Prostate gland (tissue), 2 donors: ENCODE results near the gene IQGAP3. TPM values are rescaled to one million over a fixed set of nuclear protein-coding genes. Genes with fewer than 3 reads are reported as not detected.

ENCODE experiments used
- DNase-seq: peaks from one replicate; pipeline ENCODE4 v3.0.0-alpha.2; 2019; ENCODE audit warnings: low spot score
- H3K27ac ChIP-seq, 2 donors: fragments of 200-600 bp; sonication (generic); 2 replicates each; pipeline ENCODE4 v1.5.1; 2017 to 2019
- H3K27me3 ChIP-seq: fragments of 200-600 bp; sonication (generic); replicated peaks from 2 replicates; pipeline ENCODE4 v1.5.1; 2019; ENCODE audit not compliant: insufficient read depth
- H3K36me3 ChIP-seq, 2 donors: fragments of 200-600 bp; sonication (generic); 1 replicate in 1 of 2; 2 replicates in 1 of 2; pipeline versions ENCODE4 v1.5.1 to v1.8.1; 2017 to 2019
- H3K4me1 ChIP-seq: fragments of 200-600 bp; sonication (generic); replicated peaks from 2 replicates; pipeline ENCODE4 v1.5.1; 2019
- H3K4me3 ChIP-seq, 2 donors: fragments of 200-600 bp; sonication (generic); 2 replicates each; pipeline ENCODE4 v1.5.1; 2017 to 2019
- H3K9me3 ChIP-seq: fragments of 200-600 bp; sonication (generic); 2 replicates; pipeline ENCODE4 v1.5.1; 2017
- POLR2A ChIP-seq: fragments of 450-650 bp; IDR thresholded peaks from one replicate; pipeline ENCODE4 v1.6.1; 2016; ENCODE audit warnings: antibody characterized with exemption, mild to moderate bottlenecking
- POLR2AphosphoS5 ChIP-seq: sonication (generic); formaldehyde crosslinking; IDR thresholded peaks from one replicate; pipeline ENCODE4 v1.6.1; 2017; ENCODE audit warnings: antibody characterized with exemption
- WGBS: methylation state at CpG from one replicate; pipeline ENCODE4 v1.1.5; 2018; 5-methylcytosine and 5-hydroxymethylcytosine counted together
- intact Hi-C: fragments of 100-400 bp; cut with DNase I; formaldehyde crosslinking; loops from one replicate; pipeline ENCODE4 v1.14.2; 2022
- total RNA-seq, 2 donors: library from RNA; depleted of rRNA; stranded (reverse); fragments of >200 nt; gene quantifications; one replicate each; pipeline ENCODE4 v1.1.0, GENCODE V29; 2016
- TF ChIP-seq, protein P1 (sequence below), 4 experiments: fragments of 200-600 bp in 2 of 4; fragments of 450-650 bp in 2 of 4; sonication (generic) in 2 of 4; IDR thresholded peaks; 1 replicate in 3 of 4; 2 replicates in 1 of 4; pipeline ENCODE4 v1.5.1; 2016 to 2019; ENCODE audit warnings: antibody characterized with exemption in 4 of 4, mild to moderate bottlenecking in 2 of 4, moderate library complexity in 2 of 4

The IQGAP3 gene
- total RNA-seq, 2 donors from 2014 or later: 1.5 to 3.0 TPM

DNA sequence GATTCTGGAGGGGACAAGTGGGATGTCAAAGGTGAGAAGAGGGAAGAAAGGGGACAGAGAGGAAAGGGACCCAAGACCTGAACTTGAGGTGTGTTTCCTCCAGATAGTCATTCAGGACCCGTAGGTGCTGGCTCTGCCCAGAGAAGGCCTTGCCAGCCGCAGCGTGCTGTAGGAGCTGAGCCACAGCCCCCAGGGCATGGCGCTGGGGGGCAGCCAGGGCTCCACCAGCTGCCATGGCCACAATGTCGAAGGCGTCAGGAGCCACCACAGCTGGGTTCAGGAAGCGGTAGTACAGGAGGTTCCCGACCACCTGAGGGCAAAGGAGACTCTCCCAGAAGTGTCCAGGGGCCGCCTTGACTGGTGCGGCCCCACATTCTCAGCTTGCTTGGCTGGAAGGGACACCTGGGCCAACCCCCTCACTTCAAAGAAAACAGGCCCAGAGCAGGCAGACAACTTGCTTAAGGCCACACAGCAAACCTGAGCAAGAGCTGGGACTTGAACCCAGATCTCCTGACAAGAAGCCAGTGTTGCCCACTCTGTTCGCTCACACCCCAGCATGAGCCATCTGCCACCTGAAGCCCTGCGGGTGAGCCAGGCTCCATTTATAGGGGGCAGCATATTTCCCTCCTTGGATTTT lies 37.8 kb downstream of the IQGAP3 start:
- Histone ChIP-seq H3K4me3 (no peak overlapping the region), H3K27ac (no peak overlapping the region), H3K9me3 (no peaks in the 10 kb centered on the region), H3K27me3 (no peaks in the 10 kb centered on the region), H3K4me1 (no peaks in the 10 kb centered on the region), H3K36me3 (no peaks in the 10 kb centered on the region)
- TF ChIP-seq POLR2AphosphoS5: no peak
- WGBS: 91% methylated on average over 12 of the region's 12 CpGs
- no peak for DNase-seq
- intact Hi-C loops: no loop called here

DNA sequence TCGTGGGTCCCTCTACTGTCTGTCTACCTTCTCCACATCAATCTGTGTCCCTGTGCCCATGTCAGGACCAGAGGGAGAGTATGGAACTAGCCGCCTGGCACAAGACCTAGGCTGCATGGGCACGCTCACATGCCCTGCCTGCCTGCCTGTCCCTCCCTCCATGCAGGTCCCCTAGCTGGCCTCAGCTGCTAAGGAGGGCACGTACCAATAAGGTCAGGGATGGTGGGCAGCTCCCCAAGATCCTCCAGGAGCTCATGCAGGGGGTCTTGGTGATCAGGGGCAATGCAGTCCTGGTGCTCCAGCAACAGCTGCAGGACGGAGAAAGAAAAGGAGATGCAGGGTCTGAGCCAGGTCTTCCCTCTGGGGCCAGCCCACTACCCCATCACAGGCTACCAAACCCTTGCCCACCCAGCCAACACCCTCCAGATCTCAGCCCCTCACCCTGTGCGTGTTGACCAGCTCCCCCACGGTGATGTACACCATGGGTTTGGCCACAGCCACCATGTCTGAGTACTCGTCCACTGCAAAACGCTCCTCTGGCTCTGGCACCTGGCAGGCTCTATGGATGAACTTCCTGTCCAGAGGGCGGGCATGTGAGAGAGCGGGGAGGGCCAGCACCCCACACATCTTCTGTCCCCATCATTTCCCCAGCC lies 38.7 kb downstream of the IQGAP3 start:
- WGBS: 93% methylated on average over 11 of the region's 11 CpGs
- DNase-seq: no peak
- H3K4me1 ChIP-seq: no peaks in the 10 kb centered on the region
- no peak overlapping the region for H3K4me3 ChIP-seq
- no peaks in the 10 kb centered on the region for H3K27me3 ChIP-seq
- intact Hi-C loops: no loop called here
- H3K9me3 ChIP-seq: no peaks in the 10 kb centered on the region
- H3K36me3 ChIP-seq: no peaks in the 10 kb centered on the region
- TF ChIP-seq POLR2AphosphoS5: no peak
- TF ChIP-seq, protein P1, sequence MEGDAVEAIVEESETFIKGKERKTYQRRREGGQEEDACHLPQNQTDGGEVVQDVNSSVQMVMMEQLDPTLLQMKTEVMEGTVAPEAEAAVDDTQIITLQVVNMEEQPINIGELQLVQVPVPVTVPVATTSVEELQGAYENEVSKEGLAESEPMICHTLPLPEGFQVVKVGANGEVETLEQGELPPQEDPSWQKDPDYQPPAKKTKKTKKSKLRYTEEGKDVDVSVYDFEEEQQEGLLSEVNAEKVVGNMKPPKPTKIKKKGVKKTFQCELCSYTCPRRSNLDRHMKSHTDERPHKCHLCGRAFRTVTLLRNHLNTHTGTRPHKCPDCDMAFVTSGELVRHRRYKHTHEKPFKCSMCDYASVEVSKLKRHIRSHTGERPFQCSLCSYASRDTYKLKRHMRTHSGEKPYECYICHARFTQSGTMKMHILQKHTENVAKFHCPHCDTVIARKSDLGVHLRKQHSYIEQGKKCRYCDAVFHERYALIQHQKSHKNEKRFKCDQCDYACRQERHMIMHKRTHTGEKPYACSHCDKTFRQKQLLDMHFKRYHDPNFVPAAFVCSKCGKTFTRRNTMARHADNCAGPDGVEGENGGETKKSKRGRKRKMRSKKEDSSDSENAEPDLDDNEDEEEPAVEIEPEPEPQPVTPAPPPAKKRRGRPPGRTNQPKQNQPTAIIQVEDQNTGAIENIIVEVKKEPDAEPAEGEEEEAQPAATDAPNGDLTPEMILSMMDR (IDR thresholded peaks at IDR 0.05): no peak
- no peak for TF ChIP-seq POLR2A
- no peak overlapping the region for H3K27ac ChIP-seq

DNA sequence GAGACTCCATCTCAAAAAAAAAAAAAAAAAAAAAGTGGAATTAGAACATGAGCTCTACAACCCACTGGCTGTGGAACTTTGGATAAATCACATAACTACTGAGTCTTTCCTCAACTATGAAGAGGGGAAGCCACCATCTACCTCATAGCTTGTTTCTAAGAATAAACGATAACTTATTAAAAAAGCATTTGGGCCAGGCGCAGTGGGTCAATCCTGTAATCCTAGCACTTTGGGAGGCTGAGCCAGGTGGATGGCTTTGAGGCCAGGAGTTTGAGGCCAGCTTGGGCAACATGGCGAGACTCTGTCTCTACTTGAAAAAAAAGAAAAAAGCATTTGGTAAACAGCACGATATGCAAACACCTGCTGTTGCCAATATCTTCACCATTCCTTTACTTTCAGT lies 40.0 kb downstream of the IQGAP3 start:
- H3K36me3 ChIP-seq: no peaks in the 10 kb centered on the region
- intact Hi-C loops: no loop called here
- no peak overlapping the region for H3K27ac ChIP-seq
- TF ChIP-seq POLR2A: no peak
- TF ChIP-seq, protein P1 (IDR thresholded peaks at IDR 0.05): no peak
- no peak for TF ChIP-seq POLR2AphosphoS5
- DNase-seq: no peak
- no peak overlapping the region for H3K4me3 ChIP-seq
- 93% methylated on average over 4 of the region's 4 CpGs for WGBS
- H3K27me3 ChIP-seq: no peaks in the 10 kb centered on the region
- H3K4me1 ChIP-seq: no peaks in the 10 kb centered on the region
- no peaks in the 10 kb centered on the region for H3K9me3 ChIP-seq

DNA sequence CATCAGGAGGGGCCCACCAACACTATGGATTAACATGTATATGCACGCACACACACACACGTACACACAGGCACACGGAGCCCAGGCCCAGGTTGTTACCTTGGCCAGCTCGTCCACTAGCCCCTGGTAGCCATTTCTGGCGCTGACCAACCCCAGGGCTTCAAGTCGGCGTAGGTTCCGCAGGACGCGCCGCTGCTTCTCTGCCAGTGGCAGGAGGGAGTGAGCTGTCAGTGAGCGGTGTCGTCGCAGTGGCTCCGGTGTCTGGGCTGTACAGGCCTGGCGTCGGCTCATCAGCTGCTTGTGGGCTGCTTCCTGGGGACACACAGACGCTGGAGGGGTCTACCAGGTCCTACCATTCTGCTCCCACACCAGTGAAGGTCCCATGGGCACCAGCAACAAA lies 42.4 kb downstream of the IQGAP3 start:
- H3K27me3 ChIP-seq: no peaks in the 10 kb centered on the region
- H3K36me3 ChIP-seq: no peaks in the 10 kb centered on the region
- no peak overlapping the region for H3K4me3 ChIP-seq
- whole genome bisulfite sequencing: 98% methylated on average over 18 of the region's 18 CpGs
- H3K27ac ChIP-seq: no peak overlapping the region
- no peaks in the 10 kb centered on the region for H3K9me3 ChIP-seq
- no peak for TF ChIP-seq POLR2AphosphoS5
- TF ChIP-seq POLR2A: no peak
- TF ChIP-seq, protein P1 (IDR thresholded peaks at IDR 0.05): no peak
- no peaks in the 10 kb centered on the region for H3K4me1 ChIP-seq
- intact Hi-C loops: no loop called here
- no peak for DNase-seq

DNA sequence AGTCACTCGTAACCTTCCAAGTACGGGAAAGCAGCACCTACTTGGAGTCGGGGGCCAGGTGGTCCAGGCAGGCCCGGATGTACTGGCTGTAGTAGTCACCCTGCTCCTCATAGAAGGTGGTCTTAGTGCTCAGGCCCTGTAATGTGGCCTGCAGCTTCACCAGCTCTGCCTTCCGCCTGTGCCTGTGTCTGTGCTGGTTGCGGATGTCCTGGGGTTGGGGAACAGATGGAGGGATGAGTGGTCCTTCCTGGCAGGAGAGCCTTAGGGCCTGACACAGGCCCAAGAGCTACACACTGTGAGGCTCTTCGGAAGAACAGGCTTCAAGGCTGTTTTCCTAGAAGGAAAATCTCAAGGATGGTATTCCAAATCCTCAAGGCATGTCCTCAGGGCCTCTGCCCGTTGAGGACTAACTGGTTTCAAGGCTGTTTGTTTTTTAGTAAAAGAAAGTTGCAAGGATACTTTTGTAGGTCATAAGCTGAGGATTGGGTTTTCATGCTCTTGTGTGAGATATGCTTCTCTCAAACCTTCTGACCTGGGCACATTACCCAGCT lies 43.4 kb downstream of the IQGAP3 start:
- no peaks in the 10 kb centered on the region for H3K36me3 ChIP-seq
- intact Hi-C loops: no loop called here
- TF ChIP-seq, protein P1 (IDR thresholded peaks at IDR 0.05): no peak
- no peak for TF ChIP-seq POLR2AphosphoS5
- no peak for TF ChIP-seq POLR2A

More for the DNA sequence above, 43.4 kb downstream of the IQGAP3 start:
- Histone ChIP-seq H3K4me1 (no peaks in the 10 kb centered on the region), H3K9me3 (no peaks in the 10 kb centered on the region), H3K27ac (no peak overlapping the region), H3K27me3 (no peaks in the 10 kb centered on the region), H3K4me3 (no peak overlapping the region)
- DNase-seq: no peak
- WGBS: 94% methylated on average over 8 of the region's 8 CpGs
